Neural progenitor cell (in vitro differentiated cells): ENCODE data around the gene SPDYE6. TPM values are rescaled to one million over a fixed set of nuclear protein-coding genes. Genes with fewer than 3 reads are reported as not detected.
"Not testable (repeated sequence)": the region's sequence is repeated elsewhere in the genome, so short reads cannot be mapped to it uniquely, and the experiment has no call there.

Experiments
- DNase-seq: peaks from one replicate; pipeline ENCODE4 v3.0.0-alpha.2; 2016; ENCODE audit warnings: low spot score
- H2AFZ ChIP-seq: fragments of 200-600 bp; sonication (generic); replicated peaks from 2 replicates; pipeline ENCODE4 v1.6.1; 2016; ENCODE audit warnings: antibody characterized with exemption
- H3F3A ChIP-seq: fragments of 200-600 bp; sonication (generic); 2 replicates; pipeline ENCODE4 v1.6.1; 2016; ENCODE audit warnings: antibody characterized with exemption, low read depth
- H3K27ac ChIP-seq: fragments of 200-600 bp; sonication (generic); 2 replicates; pipeline ENCODE4 v1.5.1; 2016; ENCODE audit warnings: mild to moderate bottlenecking
- H3K27me3 ChIP-seq: fragments of 200-600 bp; sonication (generic); 2 replicates; pipeline ENCODE4 v1.6.1; 2016; ENCODE audit warnings: mild to moderate bottlenecking, moderate library complexity
- H3K36me3 ChIP-seq: fragments of 200-600 bp; sonication (generic); 2 replicates; pipeline ENCODE4 v1.5.1; 2016
- H3K4me1 ChIP-seq: fragments of 200-600 bp; sonication (generic); 2 replicates; pipeline ENCODE4 v1.6.1; 2016; ENCODE audit warnings: mixed run types
- H3K4me2 ChIP-seq: fragments of 200-600 bp; sonication (generic); 2 replicates; pipeline ENCODE4 v1.6.1; 2016
- H3K4me3 ChIP-seq: fragments of 200-600 bp; sonication (generic); 2 replicates; pipeline ENCODE4 v1.5.1; 2016
- H3K79me2 ChIP-seq: fragments of 200-600 bp; sonication (generic); 2 replicates; pipeline ENCODE4 v1.6.1; 2016; ENCODE audit warnings: low read depth
- H3K9ac ChIP-seq: fragments of 200-600 bp; sonication (generic); 2 replicates; pipeline ENCODE4 v1.6.1; 2016
- H3K9me3 ChIP-seq: fragments of 200-600 bp; sonication (generic); 2 replicates; pipeline ENCODE4 v1.5.1; 2016; ENCODE audit warnings: low read depth
- H4K20me1 ChIP-seq: fragments of 200-600 bp; sonication (generic); 2 replicates; pipeline ENCODE4 v1.6.1; 2016; ENCODE audit warnings: low read depth
- H3K27ac Mint-ChIP-seq: 3 replicates; pipeline ENCODE4 v1.8.0; 2021; ENCODE audit warnings: mixed read lengths
- H3K27me3 Mint-ChIP-seq: 2 replicates; pipeline ENCODE4 v1.8.0; 2022; ENCODE audit warnings: low read depth, mild to moderate bottlenecking, inconsistent platforms, moderate library complexity, mixed read lengths; ENCODE audit not compliant: insufficient read depth
- H3K36me3 Mint-ChIP-seq: 3 replicates; pipeline ENCODE4 v1.8.0; 2021; ENCODE audit warnings: mixed read lengths
- H3K4me1 Mint-ChIP-seq: 3 replicates; pipeline ENCODE4 v1.8.0; 2021; ENCODE audit warnings: mixed read lengths
- H3K4me3 Mint-ChIP-seq: 3 replicates; pipeline ENCODE4 v1.8.0; 2021; ENCODE audit warnings: mild to moderate bottlenecking, moderate library complexity, mixed read lengths
- H3K9me3 Mint-ChIP-seq: 3 replicates; pipeline ENCODE4 v1.8.0; 2020; ENCODE audit warnings: mixed read lengths
- EZH2 ChIP-seq: fragments of 200-600 bp; sonication (generic); IDR thresholded peaks from 2 replicates; pipeline ENCODE4 v1.6.1; 2017; ENCODE audit warnings: antibody characterized with exemption, mild to moderate bottlenecking, moderate library complexity
- EZH2phosphoT487 ChIP-seq: fragments of 200-600 bp; sonication (generic); IDR thresholded peaks from 2 replicates; pipeline ENCODE4 v1.6.1; 2017; ENCODE audit warnings: antibody characterized with exemption
- total RNA-seq: library from RNA; depleted of rRNA; stranded (reverse); fragments of >200 nt; gene quantifications from 2 replicates; pipeline ENCODE4 v1.2.3, GENCODE V29; 2015; ENCODE audit warnings: low replicate concordance
- TF ChIP-seq, protein P1 (sequence below): fragments of 200-600 bp; sonication (generic); IDR thresholded peaks from 2 replicates; pipeline ENCODE4 v1.5.1; 2017; ENCODE audit warnings: antibody characterized with exemption, mild to moderate bottlenecking

The SPDYE6 gene
- total RNA-seq, 1 donor from 2014 or later = not detected

DNA sequence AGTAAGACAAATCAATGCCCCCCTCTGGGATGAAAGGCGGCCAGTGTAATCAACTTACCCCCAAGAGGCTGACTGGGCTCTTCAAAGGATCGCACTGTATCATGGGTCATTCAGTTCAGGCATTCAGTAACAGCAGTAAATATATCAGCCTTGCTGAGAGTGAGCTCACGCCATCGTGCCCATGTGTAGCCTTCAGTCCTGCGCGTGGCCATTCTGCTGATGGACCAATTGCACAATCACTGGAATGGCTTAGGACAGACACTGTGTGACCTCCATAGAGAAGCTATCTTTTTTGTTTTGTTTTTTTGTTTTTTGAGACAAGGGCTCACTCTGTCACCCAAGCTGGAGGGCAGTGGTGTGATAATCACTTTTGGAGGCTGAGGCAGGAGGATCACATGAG is 30.8 kb upstream of the SPDYE6 start:
- Mint-ChIP-seq H3K9me3 (no peaks in the 10 kb centered on the region), H3K4me1 (no peaks in the 10 kb centered on the region), H3K27ac (no peak overlapping the region), H3K36me3 (peaks cover 6% of the 10 kb centered on the region), H3K4me3 (no peak overlapping the region), H3K27me3 (no peaks in the 10 kb centered on the region)
- no peak for DNase-seq
- no peak overlapping the region for H2AFZ ChIP-seq
- TF ChIP-seq, protein P1, sequence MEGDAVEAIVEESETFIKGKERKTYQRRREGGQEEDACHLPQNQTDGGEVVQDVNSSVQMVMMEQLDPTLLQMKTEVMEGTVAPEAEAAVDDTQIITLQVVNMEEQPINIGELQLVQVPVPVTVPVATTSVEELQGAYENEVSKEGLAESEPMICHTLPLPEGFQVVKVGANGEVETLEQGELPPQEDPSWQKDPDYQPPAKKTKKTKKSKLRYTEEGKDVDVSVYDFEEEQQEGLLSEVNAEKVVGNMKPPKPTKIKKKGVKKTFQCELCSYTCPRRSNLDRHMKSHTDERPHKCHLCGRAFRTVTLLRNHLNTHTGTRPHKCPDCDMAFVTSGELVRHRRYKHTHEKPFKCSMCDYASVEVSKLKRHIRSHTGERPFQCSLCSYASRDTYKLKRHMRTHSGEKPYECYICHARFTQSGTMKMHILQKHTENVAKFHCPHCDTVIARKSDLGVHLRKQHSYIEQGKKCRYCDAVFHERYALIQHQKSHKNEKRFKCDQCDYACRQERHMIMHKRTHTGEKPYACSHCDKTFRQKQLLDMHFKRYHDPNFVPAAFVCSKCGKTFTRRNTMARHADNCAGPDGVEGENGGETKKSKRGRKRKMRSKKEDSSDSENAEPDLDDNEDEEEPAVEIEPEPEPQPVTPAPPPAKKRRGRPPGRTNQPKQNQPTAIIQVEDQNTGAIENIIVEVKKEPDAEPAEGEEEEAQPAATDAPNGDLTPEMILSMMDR = no peak
- TF ChIP-seq EZH2phosphoT487 (no peak), EZH2 (no peak)
- peaks cover 6% of the 10 kb centered on the region for H3F3A ChIP-seq
- H4K20me1 ChIP-seq = no peaks in the 10 kb centered on the region
- H3K27me3 ChIP-seq = no peaks in the 10 kb centered on the region
- no peaks in the 10 kb centered on the region for H3K9me3 ChIP-seq
- H3K4me3 ChIP-seq = no peak overlapping the region
- no peak overlapping the region for H3K27ac ChIP-seq
- no peak overlapping the region for H3K9ac ChIP-seq
- H3K36me3 ChIP-seq = no peaks in the 10 kb centered on the region
- no peak overlapping the region for H3K4me2 ChIP-seq
- H3K4me1 ChIP-seq = no peaks in the 10 kb centered on the region
- no peaks in the 10 kb centered on the region for H3K79me2 ChIP-seq

DNA sequence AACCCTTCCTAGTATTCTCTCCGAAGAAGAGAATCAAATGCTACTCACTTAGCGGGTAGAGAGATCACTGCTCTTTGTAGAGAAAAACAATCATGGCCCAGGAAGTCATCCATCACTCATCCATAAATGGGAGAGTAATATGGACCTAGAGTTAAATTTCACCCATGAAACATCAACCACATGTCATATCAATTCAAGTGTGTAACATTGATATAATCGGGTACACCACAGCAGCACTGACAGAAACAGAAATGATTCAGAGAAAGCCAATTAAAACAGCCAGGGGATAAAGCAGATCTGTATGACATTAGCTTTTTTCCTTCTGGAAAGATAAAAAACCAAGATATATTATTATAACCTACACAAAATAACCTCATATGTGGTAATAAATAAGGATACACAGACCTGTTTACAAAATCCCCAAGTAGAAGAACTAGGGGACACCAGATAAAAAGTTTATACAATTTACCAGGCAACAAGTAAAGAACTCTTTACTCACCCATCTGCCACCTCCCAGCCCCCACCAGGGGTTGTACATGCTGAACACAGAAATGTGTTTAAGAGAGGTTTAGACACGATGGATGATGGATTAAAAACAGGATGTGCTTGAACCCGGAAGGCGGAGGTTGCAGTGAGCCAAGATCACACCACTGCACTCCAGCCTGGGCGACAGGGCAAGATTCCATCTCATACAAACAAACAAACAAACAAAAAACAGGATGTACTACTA is 25.6 kb upstream of the SPDYE6 start:
- H3K9me3 Mint-ChIP-seq, H3F3A ChIP-seq, H3K4me1 Mint-ChIP-seq, H3K9ac ChIP-seq, H2AFZ ChIP-seq, H3K9me3 ChIP-seq, H3K4me1 ChIP-seq, H3K27ac ChIP-seq, H3K27me3 ChIP-seq, H4K20me1 ChIP-seq, H3K4me3 ChIP-seq, DNase-seq, H3K27ac Mint-ChIP-seq, H3K79me2 ChIP-seq, H3K36me3 ChIP-seq, H3K4me3 Mint-ChIP-seq, H3K4me2 ChIP-seq, H3K27me3 Mint-ChIP-seq: not testable (repeated sequence)
- peaks cover 22% of the 10 kb centered on the region for H3K36me3 Mint-ChIP-seq

DNA sequence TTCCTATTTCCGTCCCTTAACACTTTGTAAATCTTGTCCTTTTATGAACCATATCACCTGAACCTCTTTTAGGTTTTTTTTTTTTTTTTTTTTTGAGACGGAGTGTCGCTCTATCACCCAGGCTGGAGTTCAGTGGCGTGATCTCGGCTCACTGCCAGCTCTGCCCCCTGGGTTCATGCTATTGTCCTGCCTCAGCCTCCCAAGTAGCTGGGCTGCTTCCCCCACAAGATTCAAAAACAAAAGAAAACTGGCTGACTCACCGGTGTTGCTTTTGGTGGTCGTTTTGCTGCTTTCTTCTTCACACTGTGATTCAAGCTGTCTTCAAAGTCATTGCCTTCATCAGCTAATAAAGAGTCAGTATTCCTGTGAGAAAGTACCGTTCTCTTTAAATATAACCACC is 24.6 kb upstream of the SPDYE6 start:
- peaks cover 23% of the 10 kb centered on the region for H3K36me3 Mint-ChIP-seq

DNA sequence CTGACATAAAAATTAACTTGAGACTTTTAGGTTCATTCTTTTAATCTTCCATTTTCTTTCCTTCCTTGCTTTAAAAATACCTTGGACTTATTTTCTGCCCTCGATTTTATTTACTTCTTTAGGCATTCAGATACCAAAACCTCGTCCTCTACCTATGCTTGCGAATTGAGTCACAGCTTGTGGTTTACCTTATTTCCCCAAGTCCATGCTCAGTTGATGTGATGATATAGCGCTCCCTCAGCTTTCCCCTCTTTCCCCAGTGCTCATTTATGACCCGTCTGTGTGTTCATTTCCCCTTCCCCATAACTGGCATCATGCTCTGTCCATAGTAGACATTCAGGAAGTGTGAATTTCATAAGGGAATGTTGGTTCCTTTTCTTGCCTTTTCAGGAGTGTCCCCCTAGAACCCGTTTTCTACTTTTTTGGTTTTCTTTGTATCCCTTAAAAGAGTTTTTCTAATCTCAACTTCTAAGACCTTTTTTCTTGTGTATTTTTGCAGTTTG is 20.8 kb upstream of the SPDYE6 start:
- H3K4me2 ChIP-seq = no peak overlapping the region
- H3K36me3 Mint-ChIP-seq = peaks cover 23% of the 10 kb centered on the region

More for the DNA sequence above, 24.6 kb upstream of the SPDYE6 start:
- not testable (repeated sequence) for H3K79me2 ChIP-seq, H3K4me3 Mint-ChIP-seq, DNase-seq, H3K9ac ChIP-seq, H3K27me3 ChIP-seq, H3F3A ChIP-seq, H3K9me3 ChIP-seq, H3K27ac Mint-ChIP-seq, H3K27me3 Mint-ChIP-seq, H3K4me1 Mint-ChIP-seq, H2AFZ ChIP-seq, H3K36me3 ChIP-seq, H3K4me1 ChIP-seq, H3K27ac ChIP-seq, H4K20me1 ChIP-seq, H3K4me3 ChIP-seq, H3K4me2 ChIP-seq, H3K9me3 Mint-ChIP-seq

DNA sequence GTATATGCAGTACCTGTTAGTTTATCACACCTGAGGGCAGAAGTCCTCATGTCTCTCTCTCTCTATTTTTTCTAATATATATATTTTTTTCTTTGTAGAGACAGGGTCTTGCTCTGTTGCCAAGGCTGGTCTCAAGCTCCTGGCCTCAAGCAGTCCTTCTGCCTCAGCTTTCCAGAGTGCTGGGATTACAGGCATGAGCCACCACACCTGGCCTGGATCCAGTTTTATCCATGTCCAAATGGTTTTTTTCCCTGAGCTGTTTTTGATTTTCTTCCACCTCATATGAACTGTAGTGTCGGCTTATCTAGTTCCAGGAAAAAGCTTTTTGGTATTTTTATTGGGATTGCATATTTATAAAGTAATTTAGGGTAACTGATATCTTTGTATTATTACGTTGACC is 16.6 kb upstream of the SPDYE6 start:
- H3K9me3 ChIP-seq, H3F3A ChIP-seq, H4K20me1 ChIP-seq, H3K4me3 ChIP-seq, H2AFZ ChIP-seq, DNase-seq, H3K27me3 Mint-ChIP-seq, H3K27me3 ChIP-seq, H3K4me1 Mint-ChIP-seq, H3K27ac Mint-ChIP-seq, H3K4me1 ChIP-seq, H3K27ac ChIP-seq, H3K4me3 Mint-ChIP-seq, H3K4me2 ChIP-seq, H3K9ac ChIP-seq, H3K9me3 Mint-ChIP-seq, H3K36me3 ChIP-seq: not testable (repeated sequence)
- H3K36me3 Mint-ChIP-seq = peaks cover 26% of the 10 kb centered on the region
- peaks cover 27% of the 10 kb centered on the region for H3K79me2 ChIP-seq

More for the DNA sequence above, 20.8 kb upstream of the SPDYE6 start:
- Mint-ChIP-seq H3K4me1 (peaks cover 6% of the 10 kb centered on the region), H3K9me3 (peaks cover 1% of the 10 kb centered on the region), H3K27me3 (no peaks in the 10 kb centered on the region), H3K4me3 (no peak overlapping the region), H3K27ac (no peak overlapping the region)
- Histone ChIP-seq H3K9ac (no peak overlapping the region), H3K27ac (no peak overlapping the region), H3K36me3 (no peaks in the 10 kb centered on the region), H3K4me1 (no peaks in the 10 kb centered on the region), H2AFZ (no peak overlapping the region), H3F3A (no peaks in the 10 kb centered on the region), H3K27me3 (no peaks in the 10 kb centered on the region), H4K20me1 (peaks cover 3% of the 10 kb centered on the region), H3K9me3 (no peaks in the 10 kb centered on the region), H3K4me3 (no peak overlapping the region), H3K79me2 (peaks cover 10% of the 10 kb centered on the region)
- no peak for DNase-seq
- no peak for TF ChIP-seq EZH2
- TF ChIP-seq, protein P1 = no peak
- TF ChIP-seq EZH2phosphoT487 = no peak

DNA sequence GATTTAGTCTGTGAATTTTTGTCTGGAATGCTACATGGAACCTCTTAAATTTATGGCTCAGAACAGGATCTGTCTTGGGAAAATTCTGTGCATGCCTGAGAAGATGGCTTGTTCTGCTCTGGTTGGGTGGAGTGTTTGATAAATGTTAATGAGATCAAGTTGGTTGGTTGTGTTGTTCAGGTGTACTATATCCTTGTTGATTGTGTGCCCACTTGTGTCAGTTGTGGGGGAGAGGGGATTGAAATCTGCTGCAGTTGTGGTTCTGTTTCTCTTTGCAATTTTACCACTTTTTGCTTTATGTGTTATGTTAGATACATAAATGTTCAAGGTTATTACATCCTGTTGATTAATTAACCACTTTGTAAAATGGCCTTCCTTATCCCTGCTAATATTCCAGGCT is 13.8 kb upstream of the SPDYE6 start:
- H3K79me2 ChIP-seq = peaks cover 35% of the 10 kb centered on the region
- H3K27ac ChIP-seq, H3K9me3 ChIP-seq, H3K4me3 ChIP-seq, DNase-seq, H3K4me2 ChIP-seq, H2AFZ ChIP-seq, H3K36me3 ChIP-seq, H4K20me1 ChIP-seq, H3K9ac ChIP-seq, H3K27ac Mint-ChIP-seq, H3F3A ChIP-seq, H3K4me3 Mint-ChIP-seq, H3K4me1 Mint-ChIP-seq, H3K4me1 ChIP-seq, H3K27me3 ChIP-seq, H3K27me3 Mint-ChIP-seq, H3K9me3 Mint-ChIP-seq: not testable (repeated sequence)
- H3K36me3 Mint-ChIP-seq = peaks cover 23% of the 10 kb centered on the region
